PC-9 (cell line): ENCODE results near the gene TMEM232. TPM values are rescaled to one million over a fixed set of nuclear protein-coding genes. Genes with fewer than 3 reads are reported as not detected.

Source experiments
- BruUV-seq: library from RNA; stranded (reverse); fragments of 400-500 nt; replicated peaks from 2 replicates; lab custom pipeline; 2021; lab: Mats Ljungman, UMichigan
- CTCF ChIA-PET: fragments of 300-600 bp; sonication (Branson Sonifier 250); formaldehyde crosslinking; loops from one replicate; lab custom pipeline; 2022; ENCODE audit warnings: antibody characterized with exemption; lab: Charles Lee
- POLR2A ChIA-PET: fragments of 300-600 bp; sonication (Branson Sonifier 250); formaldehyde crosslinking; loops from one replicate; lab custom pipeline; 2022; ENCODE audit warnings: antibody characterized with exemption; ENCODE audit not compliant: unreplicated experiment; lab: Charles Lee
- DNase-seq, 2 experiments: peaks; one replicate each; pipeline versions ENCODE4 v3.0.0 to v3.0.0-alpha.2; 2015 to 2022; ENCODE audit warnings: mixed read lengths in 1 of 2
- H2AFZ ChIP-seq: fragments of 200-600 bp; sonication (generic); 2 replicates; pipeline ENCODE4 v1.8.1; 2017; ENCODE audit warnings: antibody characterized with exemption
- H3F3A ChIP-seq: fragments of 200-600 bp; sonication (generic); 2 replicates; pipeline ENCODE4 v1.8.1; 2017; ENCODE audit warnings: antibody characterized with exemption, mild to moderate bottlenecking, low read depth; ENCODE audit not compliant: insufficient read depth
- H3K27ac ChIP-seq: fragments of 200-600 bp; sonication (generic); 2 replicates; pipeline ENCODE4 v1.6.1; 2016; ENCODE audit warnings: mixed run types
- H3K27me3 ChIP-seq: fragments of 200-600 bp; sonication (generic); 2 replicates; pipeline ENCODE4 v1.6.1; 2016; ENCODE audit warnings: low read depth, mixed run types; ENCODE audit not compliant: insufficient read depth
- H3K36me3 ChIP-seq: fragments of 200-600 bp; sonication (generic); 2 replicates; pipeline ENCODE4 v1.6.1; 2016; ENCODE audit warnings: low read depth, mixed run types
- H3K4me1 ChIP-seq: fragments of 200-600 bp; sonication (generic); replicated peaks from 2 replicates; pipeline ENCODE4 v1.6.1; 2016; ENCODE audit warnings: mixed run types; ENCODE audit not compliant: insufficient read depth
- H3K4me2 ChIP-seq: fragments of 200-600 bp; sonication (generic); 2 replicates; pipeline ENCODE4 v1.6.1; 2017; ENCODE audit warnings: mixed run types
- H3K4me3 ChIP-seq: fragments of 200-600 bp; sonication (generic); 2 replicates; pipeline ENCODE4 v1.6.1; 2016; ENCODE audit warnings: mixed run types
- H3K79me2 ChIP-seq: fragments of 200-600 bp; sonication (generic); 2 replicates; pipeline ENCODE4 v1.6.1; 2017; ENCODE audit warnings: low read depth, mixed run types
- H3K9me2 ChIP-seq: fragments of 200-600 bp; sonication (generic); 2 replicates; pipeline ENCODE4 v1.8.1; 2017; ENCODE audit warnings: mild to moderate bottlenecking; ENCODE audit not compliant: insufficient read depth
- H3K9me3 ChIP-seq: fragments of 200-600 bp; sonication (generic); 2 replicates; pipeline ENCODE4 v1.8.1; 2016; ENCODE audit warnings: low read depth; ENCODE audit not compliant: insufficient read depth
- H4K20me1 ChIP-seq: fragments of 200-600 bp; sonication (generic); 2 replicates; pipeline ENCODE4 v1.8.1; 2017; ENCODE audit not compliant: insufficient read depth
- CTCF ChIP-seq: fragments of 200-600 bp; sonication (generic); conservative IDR thresholded peaks from 2 replicates; pipeline ENCODE4 v1.6.1; 2017; ENCODE audit warnings: mixed run types, antibody characterized with exemption, mild to moderate bottlenecking, moderate library complexity
- EZH2 ChIP-seq: fragments of 200-600 bp; sonication (generic); IDR thresholded peaks from 2 replicates; pipeline ENCODE4 v1.8.0; 2017; ENCODE audit warnings: antibody characterized with exemption, low read depth
- intact Hi-C: fragments of 100-400 bp; cut with micrococcal nuclease; formaldehyde crosslinking; loops from one replicate; pipeline ENCODE4 v1.10.0; 2022; ENCODE audit not compliant: unreplicated experiment
- total RNA-seq: library from RNA; stranded (reverse); gene quantifications from 2 replicates; pipeline ENCODE4 v1.2.3, GENCODE V29; 2021

The TMEM232 gene
- total RNA-seq, 1 experiment from 2014 or later: 0.65 TPM

- BruUV-seq: no TSS peak
- Histone ChIP-seq H3K79me2 (no peaks in the 10 kb centered on the region), H3K4me3 (no peak overlapping the region), H3K9me2 (no peaks in the 10 kb centered on the region), H3K4me1 (no peaks in the 10 kb centered on the region), H2AFZ (no peak overlapping the region), H4K20me1 (no peaks in the 10 kb centered on the region), H3K27ac (no peak overlapping the region), H3F3A (no peaks in the 10 kb centered on the region), H3K4me2 (no peak overlapping the region), H3K36me3 (no peaks in the 10 kb centered on the region), H3K9me3 (no peaks in the 10 kb centered on the region), H3K27me3 (no peaks in the 10 kb centered on the region)
- DNase-seq: no peak
- TF ChIP-seq EZH2 (no peak), CTCF (no peak)
- ChIA-PET CTCF (no interaction called here), POLR2A (no interaction called here)
- intact Hi-C loops: loop anchor here (10.0 kb wide), 1 partner anchor 182 kb away; no protein-coding TSS in a partner anchor
These were observed 283.6 kb downstream of the TMEM232 start for GRCh38 chr5:110442856-110443255.

GRCh38 chr5:110441035-110441434, 285.4 kb downstream of the TMEM232 start:
- no peaks in the 10 kb centered on the region for H4K20me1 ChIP-seq
- no TSS peak for BruUV-seq
- no peak overlapping the region for H3K4me3 ChIP-seq
- CTCF ChIA-PET: no interaction called here
- POLR2A ChIA-PET: no interaction called here
- no peaks in the 10 kb centered on the region for H3K4me1 ChIP-seq
- no peaks in the 10 kb centered on the region for H3K79me2 ChIP-seq
- no peaks in the 10 kb centered on the region for H3K27me3 ChIP-seq
- intact Hi-C loops: loop anchor here (10.0 kb wide), 1 partner anchor 184 kb away; no protein-coding TSS in a partner anchor
- H3K9me2 ChIP-seq: no peaks in the 10 kb centered on the region
- H3K4me2 ChIP-seq: no peak overlapping the region
- H3F3A ChIP-seq: no peaks in the 10 kb centered on the region
- H2AFZ ChIP-seq: no peak overlapping the region
- H3K9me3 ChIP-seq: no peaks in the 10 kb centered on the region
- H3K27ac ChIP-seq: no peak overlapping the region
- TF ChIP-seq EZH2: no peak
- peak; percentile 49; the same call in 1 of the 2 replicates for TF ChIP-seq CTCF
- no peaks in the 10 kb centered on the region for H3K36me3 ChIP-seq
- no peak for DNase-seq

GRCh38 chr5:110440058-110440457, 286.4 kb downstream of the TMEM232 start:
- intact Hi-C loops: loop anchor here (10.0 kb wide), 1 partner anchor 185 kb away; no protein-coding TSS in a partner anchor
- no peak overlapping the region for H3K4me2 ChIP-seq

More at GRCh38 chr5:110440058-110440457, 286.4 kb downstream of the TMEM232 start:
- Histone ChIP-seq H3K4me3 (no peak overlapping the region), H3K9me2 (no peaks in the 10 kb centered on the region), H3F3A (no peaks in the 10 kb centered on the region), H3K27ac (no peak overlapping the region), H3K27me3 (no peaks in the 10 kb centered on the region), H3K36me3 (no peaks in the 10 kb centered on the region), H2AFZ (no peak overlapping the region), H3K9me3 (no peaks in the 10 kb centered on the region), H3K79me2 (no peaks in the 10 kb centered on the region), H4K20me1 (no peaks in the 10 kb centered on the region), H3K4me1 (no peaks in the 10 kb centered on the region)
- no peak for TF ChIP-seq CTCF
- DNase-seq: no peak
- ChIA-PET CTCF (no interaction called here), POLR2A (no interaction called here)
- BruUV-seq: no TSS peak
